NCI-H345 treated with DMSO at 0.1 percent for 48 hours (cell line): ENCODE measurements around the gene CLK3.

Experiments
- DNase-seq: peaks from one replicate; lab custom pipeline; 2025; ENCODE audit not compliant: unreplicated experiment; lab: John Stamatoyannopoulos, UW

The CLK3 gene

GRCh38 chr15:74676801-74677200, 61.2 kb downstream of the CLK3 start:
- DNase-seq: no peak
